Psoas muscle (tissue), 8 donors: ENCODE data around the gene GKN2. TPM values are rescaled to one million over a fixed set of nuclear protein-coding genes. Genes with fewer than 3 reads are reported as not detected.
"Not testable (repeated sequence)": the region's sequence is repeated elsewhere in the genome, so short reads cannot be mapped to it uniquely, and the experiment has no call there.

ENCODE experiments used
- ATAC-seq, 4 donors: fragments of 200-7000 bp; cut with Tn5 transposase; one replicate each; pipeline ENCODE4 v1.9.1; 2020; ENCODE audit warnings: moderate library complexity in 3 of 4, mild to moderate bottlenecking in 2 of 4
- DNase-seq, 2 donors: peaks; one replicate each; pipeline ENCODE4 v3.0.0-alpha.2; 2020
- H3K27ac ChIP-seq: fragments of 200-600 bp; one replicate; pipeline ENCODE4 v1.8.0; 2022
- H3K27me3 ChIP-seq, 3 donors: fragments of 200-600 bp in 1 of 3; one replicate each; pipeline versions ENCODE4 v1.6.1 to v1.8.0; 2013 to 2022; ENCODE audit warnings: low read length in 2 of 3, mild to moderate bottlenecking in 2 of 3, moderate library complexity in 1 of 3; ENCODE audit not compliant: insufficient read depth in 3 of 3
- H3K36me3 ChIP-seq, 2 donors: fragments of 200-600 bp in 1 of 2; one replicate each; pipeline versions ENCODE4 v1.6.1 to v1.8.0; 2013 to 2022; ENCODE audit warnings: low read depth in 1 of 2, mild to moderate bottlenecking in 1 of 2, moderate library complexity in 1 of 2; ENCODE audit not compliant: insufficient read depth in 1 of 2
- H3K4me1 ChIP-seq: fragments of 200-600 bp; one replicate; pipeline ENCODE4 v1.8.0; 2022
- H3K4me3 ChIP-seq: fragments of 200-600 bp; one replicate; pipeline ENCODE4 v1.8.0; 2022; ENCODE audit warnings: mild to moderate bottlenecking
- H3K9me3 ChIP-seq: fragments of 200-600 bp; one replicate; pipeline ENCODE4 v1.8.0; 2022
- CTCF ChIP-seq: fragments of 200-600 bp; IDR thresholded peaks from one replicate; pipeline ENCODE4 v1.8.0; 2022; ENCODE audit warnings: antibody characterized with exemption
- WGBS, 3 donors: extraction: QIAGEN DNeasy Blood & Tissue Kit; methylation state at CpG; one replicate each; pipeline versions ENCODE4 v1.1.6 to v1.1.7; 2013; 5-methylcytosine and 5-hydroxymethylcytosine counted together
- intact Hi-C, 2 donors: fragments of 100-400 bp; cut with DNase I; formaldehyde crosslinking; loops; one replicate each; pipeline versions ENCODE4 v1.11.0 to v1.14.2; 2022
- polyA plus RNA-seq, 3 donors: library from polyadenylated mRNA; stranded (reverse); fragments of 200-250 nt; gene quantifications; one replicate each; pipeline ENCODE4 v1.2.3, GENCODE V29; 2013
- total RNA-seq, 4 donors: library from RNA; stranded (reverse); fragmentation: NEBNext Ultra II Directional in 2 of 4; extraction: Animal tissue kit (Norgen Biotek cat#: 25700) in 2 of 4; gene quantifications; one replicate each; pipeline versions ENCODE4 v1.2.1 to v1.2.4, GENCODE V29; 2021 to 2023
- donor health status: healthy with polysubstance abuse.
- donor health status: DM: no; HTN: no; CAD: no; lungs with moderate emphysema.
- donor health status: Bipolar disorder and iron deficiency.
- donor health status: healthy.
- donor health status: DM: yes; HTN: yes; CAD: no.
- donor health status: DM: no; HTN: no; CAD: no.
- donor health status: DM: no; HTN: no; CAD: no.
- donor health status: DM: yes; HTN: yes; CAD: no.

Gene GKN2
- total and polyA plus RNA-seq, 7 donors: not detected

GRCh38 chr2:68968221-68968620 lies 15.5 kb upstream of the GKN2 start:
- no peak for TF ChIP-seq CTCF
- Histone ChIP-seq H3K27ac (no peak overlapping the region), H3K9me3 (no peaks in the 10 kb centered on the region), H3K4me1 (no peaks in the 10 kb centered on the region), H3K4me3 (no peak overlapping the region), H3K36me3 (no peaks in the 10 kb centered on the region), H3K27me3 (no peaks in the 10 kb centered on the region)
- intact Hi-C loops: no loop called here
- WGBS, 3 donors: 83 to 91% (median 85%) methylated on average over 1 of the region's 1 CpG
- DNase-seq (no peak), ATAC-seq (no peak)

- TF ChIP-seq CTCF: no peak
- Histone ChIP-seq H3K4me3 (no peak overlapping the region), H3K27ac (no peak overlapping the region)
Measured at GRCh38 chr2:68964282-68964681, 11.6 kb upstream of the GKN2 start.

GRCh38 chr2:68961380-68961779 lies 8.7 kb upstream of the GKN2 start:
- Histone ChIP-seq H3K36me3 (no peaks in the 10 kb centered on the region), H3K27me3 (no peaks in the 10 kb centered on the region), H3K27ac (no peak overlapping the region), H3K4me3 (no peak overlapping the region), H3K9me3 (no peaks in the 10 kb centered on the region), H3K4me1 (no peaks in the 10 kb centered on the region)
- ATAC-seq (no peak), DNase-seq (no peak)
- no peak for TF ChIP-seq CTCF
- intact Hi-C loops: no loop called here
- WGBS, 3 donors: 92 to 93% (median 92%) methylated on average over 4 of the region's 4 CpGs

More at GRCh38 chr2:68964282-68964681, 11.6 kb upstream of the GKN2 start:
- DNase-seq: no peak
- H3K4me1 ChIP-seq: no peaks in the 10 kb centered on the region
- ATAC-seq: no peak
- no peaks in the 10 kb centered on the region for H3K36me3 ChIP-seq
- intact Hi-C loops: no loop called here
- no peaks in the 10 kb centered on the region for H3K9me3 ChIP-seq
- no peaks in the 10 kb centered on the region for H3K27me3 ChIP-seq

- ATAC-seq (no peak), DNase-seq (no peak)
- Histone ChIP-seq H3K36me3 (no peaks in the 10 kb centered on the region), H3K27me3 (no peaks in the 10 kb centered on the region), H3K9me3 (no peaks in the 10 kb centered on the region), H3K27ac (no peak overlapping the region), H3K4me3 (no peak overlapping the region), H3K4me1 (no peaks in the 10 kb centered on the region)
- TF ChIP-seq CTCF: no peak
- 89 to 96% (median 91%) methylated on average over 1 of the region's 1 CpG for WGBS, 3 donors
- intact Hi-C loops: no loop called here
Measured at GRCh38 chr2:68959001-68959400, 6.3 kb upstream of the GKN2 start.

GRCh38 chr2:68955432-68955831 lies 2.7 kb upstream of the GKN2 start:
- H3K36me3 ChIP-seq, H3K9me3 ChIP-seq, DNase-seq, H3K4me1 ChIP-seq, H3K4me3 ChIP-seq, H3K27ac ChIP-seq, ATAC-seq, H3K27me3 ChIP-seq, intact Hi-C loops: not testable (repeated sequence)
- 98 to 99% (median 99%) methylated on average over 5 of the region's 5 CpGs for WGBS, 3 donors
